ENCODE data around the gene ARL2.
"Not testable (repeated sequence)": the region's sequence is repeated elsewhere in the genome, so short reads cannot be mapped to it uniquely, and the experiment has no call there.

Gene ARL2

GRCh38 chr11:65013888-65014725, at the start of gene ARL2:
TSS of gene ARL2 (plus strand) at chr11:65014160. CDS start at chr11:65014208, 48 bp downstream.
- DNase-seq: peak; percentile 85

DNA sequence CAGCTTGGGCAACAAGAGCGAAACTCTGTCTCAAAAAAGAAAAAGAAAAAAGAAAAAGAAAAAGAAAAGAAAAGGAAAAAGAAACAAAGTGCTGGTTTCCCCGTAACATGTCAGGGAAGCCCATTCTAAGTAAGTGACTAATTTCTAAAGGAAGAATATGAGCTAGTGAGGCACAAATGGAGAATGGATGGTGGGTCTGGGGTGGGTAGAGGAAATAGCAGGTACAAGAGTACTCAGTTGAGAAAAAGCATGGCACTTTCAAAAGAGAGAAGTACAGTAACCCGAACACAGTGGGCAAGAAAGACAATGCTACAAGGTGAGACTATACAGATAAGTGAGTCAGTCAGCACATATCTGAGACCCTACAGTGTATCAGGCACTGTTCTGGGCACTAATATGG, 46.6 kb upstream of the ARL2 start:
- no peak for DNase-seq

DNA sequence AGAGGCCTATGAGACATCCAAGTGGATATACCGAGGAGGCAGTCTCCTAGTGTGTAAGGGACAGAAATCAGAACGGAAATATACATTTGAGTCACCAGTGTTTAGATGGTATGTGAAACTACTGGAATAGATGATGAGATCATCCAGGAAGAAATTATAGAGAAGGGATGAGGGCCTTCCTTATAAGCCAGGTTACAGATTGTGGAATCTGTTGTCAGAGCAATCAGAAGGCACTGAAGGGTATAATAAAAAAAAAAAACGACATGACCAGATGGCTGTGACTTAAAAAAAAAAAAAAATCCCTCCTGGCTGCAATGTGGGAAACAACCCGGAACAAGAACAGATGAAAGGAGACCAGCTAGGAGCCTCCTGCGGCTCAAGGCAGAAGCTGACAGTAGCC, 44.8 kb upstream of the ARL2 start:
- DNase-seq: no peak

GRCh38 chr11:64970731-64971151, 43.2 kb upstream of the ARL2 start:
- no peak for DNase-seq

DNA sequence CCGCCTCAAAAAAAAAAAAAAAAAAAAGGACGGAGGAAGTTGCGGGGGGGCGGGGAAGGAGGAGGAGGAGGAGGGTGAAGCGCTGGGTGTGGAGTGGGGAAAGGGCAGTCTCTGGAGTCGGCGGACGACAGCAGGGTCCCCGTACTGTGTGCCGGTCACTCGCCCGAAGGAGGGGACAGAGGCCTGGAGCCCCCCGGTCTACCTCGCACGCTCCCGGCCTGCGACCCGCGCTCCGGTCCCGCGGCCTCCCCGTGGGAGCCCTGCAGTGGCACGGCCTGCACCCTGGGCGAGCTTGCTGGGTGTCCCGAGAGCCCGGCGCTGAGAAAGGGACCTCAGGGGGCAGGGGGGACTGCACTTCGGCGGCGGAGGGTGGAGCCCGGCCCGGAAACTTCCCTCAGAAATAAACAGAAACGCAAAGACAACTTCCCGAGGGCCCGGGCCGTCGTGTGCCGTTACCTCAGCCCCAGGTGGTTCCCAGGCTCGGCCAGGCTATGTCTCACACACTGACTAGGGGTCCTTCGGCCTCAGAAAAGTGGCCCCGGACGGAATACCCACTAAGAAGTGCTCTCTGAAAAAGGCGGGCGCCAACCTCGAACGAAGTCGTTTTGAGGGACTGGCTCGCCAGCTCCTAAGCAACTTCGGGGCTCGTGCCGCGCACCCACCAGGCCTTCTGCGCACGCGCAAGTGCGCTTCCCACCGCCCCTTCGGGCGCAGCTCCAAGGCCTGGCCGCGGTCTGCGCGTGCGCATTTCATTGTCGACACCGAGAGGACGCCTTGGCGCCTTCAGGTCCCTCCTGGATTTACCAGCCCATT, 42.3 kb upstream of the ARL2 start, which contains the start of gene MAJIN:
Gene MAJIN (minus strand): TSS at position 688 of the 813 bp plus-strand sequence. CDS start 12,703 bp downstream, outside the sequence.
- no peak for DNase-seq

GRCh38 chr11:64974124-64974523, 39.8 kb upstream of the ARL2 start:
- DNase-seq: no peak

GRCh38 chr11:64976651-64977050, 37.3 kb upstream of the ARL2 start:
- no peak for DNase-seq

GRCh38 chr11:64983339-64983738, 30.6 kb upstream of the ARL2 start:
- not testable (repeated sequence) for DNase-seq

GRCh38 chr11:64987998-64988854, 25.7 kb upstream of the ARL2 start:
- DNase-seq: no peak

DNA sequence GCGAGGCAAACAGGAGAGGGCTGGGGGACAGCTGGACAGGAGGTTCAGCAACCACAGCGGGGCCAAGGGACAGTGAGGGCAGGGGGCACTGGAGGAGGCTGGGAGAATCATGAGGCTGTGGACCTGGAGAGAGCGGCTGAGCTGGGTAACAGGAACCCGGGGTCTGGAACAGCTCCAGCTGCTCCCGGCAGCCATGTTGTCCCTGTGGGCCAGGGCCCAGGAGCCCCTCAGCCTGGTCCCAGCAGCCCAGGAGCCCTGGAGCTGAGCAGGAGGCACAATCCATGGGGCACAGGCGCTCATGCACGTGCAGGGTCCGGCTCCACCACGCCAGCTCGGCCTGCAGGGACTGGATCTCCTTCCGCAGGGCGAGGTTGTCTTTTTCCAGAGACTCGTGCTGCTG, 24.5 kb upstream of the ARL2 start:
- no peak for DNase-seq

GRCh38 chr11:64990222-64990923, 23.6 kb upstream of the ARL2 start:
- no peak for DNase-seq

DNA sequence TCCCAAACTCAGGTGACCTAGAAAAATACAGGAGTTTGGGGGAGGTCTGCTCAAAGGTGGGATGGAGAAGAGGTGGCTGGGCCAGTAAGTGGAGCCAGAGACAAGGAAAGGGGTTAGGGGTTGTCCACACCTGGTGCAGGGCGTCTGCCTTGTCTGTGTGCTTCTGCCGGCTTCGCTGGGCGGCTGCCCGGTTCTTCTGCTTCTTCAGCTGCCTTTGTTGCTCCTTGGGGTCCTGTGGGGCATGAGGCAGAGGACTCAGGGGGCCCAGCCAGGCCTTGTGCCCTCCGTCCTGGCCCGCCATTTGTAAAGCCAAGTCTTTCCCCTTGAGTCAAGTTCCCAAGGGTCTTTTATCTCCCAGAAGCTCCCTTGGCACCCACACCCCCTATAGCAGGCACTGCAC, 19.6 kb upstream of the ARL2 start:
- no peak for DNase-seq

DNA sequence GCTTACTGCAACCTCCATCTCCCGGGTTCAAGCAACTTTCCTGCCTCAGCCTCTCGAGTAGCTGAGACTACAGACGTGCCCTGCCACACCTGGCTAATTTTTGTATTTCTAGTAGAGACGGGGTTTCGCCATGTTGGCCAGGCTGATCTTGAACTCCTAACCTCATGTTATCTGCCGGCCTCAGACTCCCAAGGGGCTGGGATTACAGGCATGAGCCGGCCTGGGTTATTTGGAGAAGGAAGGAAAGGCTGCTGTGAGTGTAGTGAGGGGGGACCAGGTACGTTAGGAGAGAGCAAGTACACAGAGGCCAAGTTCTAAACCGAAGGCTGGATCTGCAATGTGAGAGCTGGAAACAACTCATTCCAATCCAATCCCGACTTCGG, 17.6 kb upstream of the ARL2 start:
- DNase-seq: no peak

DNA sequence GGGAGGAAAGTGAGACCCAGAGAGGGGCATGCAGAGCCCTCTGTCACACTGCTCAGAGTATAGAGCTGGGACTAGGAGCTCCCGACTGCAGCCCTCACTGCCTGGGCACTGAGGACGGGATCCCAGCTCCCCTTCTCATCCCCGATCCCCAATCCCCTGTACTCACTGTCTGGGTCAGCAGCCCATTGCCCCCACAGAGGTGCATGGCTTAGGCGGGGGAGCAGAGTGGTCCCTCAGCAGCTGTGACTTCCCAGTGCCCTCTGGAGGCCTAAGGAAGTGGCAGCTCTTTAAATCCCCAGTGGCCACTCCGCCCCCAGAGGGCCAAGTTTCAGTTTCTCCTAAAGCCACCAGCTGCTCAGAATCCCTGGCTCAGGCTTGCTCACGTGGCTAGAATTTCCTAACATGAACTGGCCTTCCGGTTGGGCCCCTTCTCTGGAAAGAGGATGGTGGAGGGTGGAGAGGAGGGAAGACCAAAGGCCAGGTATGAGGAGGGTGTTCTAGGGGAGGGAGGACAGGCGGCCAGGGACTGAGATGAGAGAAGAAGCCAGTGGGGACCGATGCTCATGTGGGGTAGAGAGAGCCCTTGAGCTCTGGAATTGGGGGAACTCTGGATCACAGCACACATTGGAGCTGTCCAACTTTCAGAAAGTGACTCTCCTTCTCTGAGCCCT, 17.1 kb upstream of the ARL2 start, which contains the start of gene BATF2:
Gene BATF2 (minus strand): TSS at position 262 of the 671 bp plus-strand sequence. CDS start 57 bp downstream, at position 205.
- DNase-seq: peak; percentile 47

- DNase-seq: no peak
Measured at GRCh38 chr11:64998141-64998540, 15.8 kb upstream of the ARL2 start.

- DNase-seq: no peak
Measured at GRCh38 chr11:64998690-64999431, 15.1 kb upstream of the ARL2 start.

DNA sequence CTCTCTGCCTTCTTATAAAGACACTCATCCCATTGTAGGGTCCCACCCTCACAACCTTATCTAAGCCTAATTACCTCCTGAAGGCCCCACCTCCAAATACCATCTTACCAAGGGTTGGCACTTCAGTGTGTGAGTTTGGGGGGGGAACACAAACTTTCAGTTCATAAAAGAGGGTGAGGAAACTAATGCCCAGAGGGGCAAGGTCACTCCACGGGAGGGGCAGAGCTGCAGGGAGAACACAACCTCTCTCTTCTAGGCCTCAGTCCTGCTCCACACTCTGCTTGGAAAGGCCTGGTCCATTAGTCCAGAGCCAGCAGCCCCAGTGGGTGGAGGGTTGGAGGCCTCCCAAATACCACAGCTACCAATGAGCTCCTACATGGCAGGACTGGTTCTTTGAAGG, 14.5 kb upstream of the ARL2 start:
- DNase-seq: no peak

- DNase-seq: no peak
Measured at GRCh38 chr11:65002706-65003105, 11.3 kb upstream of the ARL2 start.

DNA sequence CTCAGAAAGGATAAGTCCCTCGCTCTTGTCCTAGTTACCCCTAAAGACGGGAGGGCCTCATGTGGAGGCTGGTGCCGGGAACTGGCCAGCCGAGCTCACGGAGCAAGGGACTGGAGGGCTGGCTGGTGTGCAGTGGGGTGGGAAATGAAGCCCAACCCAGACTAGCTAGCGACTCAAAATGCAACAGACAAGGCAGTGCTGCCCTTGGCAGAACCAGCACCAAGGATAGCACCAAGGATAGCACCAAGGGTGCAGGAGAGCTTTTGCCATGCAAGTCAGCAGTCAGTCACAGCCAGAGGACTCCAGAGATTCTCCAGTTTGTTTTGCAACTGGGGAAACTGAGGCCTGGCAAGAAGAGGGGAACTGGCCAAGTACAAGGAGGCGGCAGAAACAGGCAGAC, 10.7 kb upstream of the ARL2 start:
- no peak for DNase-seq

DNA sequence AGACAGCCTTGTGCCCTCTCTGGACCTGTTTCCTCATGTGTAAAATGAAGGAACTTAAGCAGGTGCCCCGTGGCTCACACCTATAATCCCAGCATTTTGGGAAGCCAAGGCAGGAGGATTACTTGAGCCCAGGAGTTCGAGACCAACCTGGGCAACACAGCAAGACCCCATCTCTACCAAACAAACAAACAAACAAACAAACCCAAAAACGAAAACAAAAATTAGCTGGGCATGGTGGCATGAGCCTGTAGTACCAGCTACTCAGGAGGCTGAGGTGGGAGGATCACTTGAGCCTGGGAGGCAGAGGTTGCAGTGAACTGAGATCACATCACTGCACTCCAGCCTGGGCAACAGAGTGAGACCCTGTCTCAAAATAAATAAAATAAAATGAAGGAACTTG, 10.0 kb upstream of the ARL2 start:
- DNase-seq: not testable (repeated sequence)

GRCh38 chr11:65008016-65008415, 5.9 kb upstream of the ARL2 start:
- no peak for DNase-seq

Data from DMS79 (cell line).